OCI-LY7 (cell line): ENCODE data around the gene RAB20. TPM values are rescaled to one million over a fixed set of nuclear protein-coding genes. Genes with fewer than 3 reads are reported as not detected.

ENCODE experiments used
- BruUV-seq: library from RNA; stranded (reverse); fragments of 400-500 nt; replicated peaks from 2 replicates; lab custom pipeline; 2021; lab: Mats Ljungman, UMichigan
- CTCF ChIA-PET: fragments of 300-600 bp; sonication (Branson Sonifier 250); formaldehyde crosslinking; loops from one replicate; lab custom pipeline; 2022; ENCODE audit warnings: antibody characterized with exemption; ENCODE audit not compliant: unreplicated experiment; lab: Charles Lee
- POLR2A ChIA-PET: fragments of 300-600 bp; sonication (Branson Sonifier 250); formaldehyde crosslinking; loops from one replicate; lab custom pipeline; 2022; ENCODE audit warnings: antibody characterized with exemption; lab: Charles Lee
- DNase-seq: peaks from one replicate; pipeline ENCODE4 v3.0.0-alpha.2; 2015; ENCODE audit warnings: low spot score
- H2AFZ ChIP-seq: fragments of 200-600 bp; sonication (generic), shearing (Covaris generic); 2 replicates; pipeline ENCODE4 v1.6.1; 2014; ENCODE audit warnings: mild to moderate bottlenecking, antibody characterized with exemption, low read length, moderate library complexity
- H3K27ac ChIP-seq: fragments of 200-600 bp; sonication (generic); 2 replicates; pipeline ENCODE4 v1.5.1; 2014; ENCODE audit warnings: mixed run types, low read depth, mild to moderate bottlenecking, moderate library complexity, low read length, inconsistent platforms; ENCODE audit not compliant: poor library complexity, severe bottlenecking
- H3K36me3 ChIP-seq: fragments of 200-600 bp; sonication (generic); 2 replicates; pipeline ENCODE4 v1.6.1; 2014; ENCODE audit warnings: mild to moderate bottlenecking, antibody characterized with exemption, low read length, moderate library complexity, mixed read lengths; ENCODE audit not compliant: insufficient read depth
- H3K4me1 ChIP-seq: fragments of 200-600 bp; sonication (generic); 2 replicates; pipeline ENCODE4 v1.5.1; 2014; ENCODE audit warnings: mild to moderate bottlenecking, low read length; ENCODE audit not compliant: insufficient read depth, poor library complexity, severe bottlenecking
- H3K4me2 ChIP-seq: fragments of 200-600 bp; sonication (generic); 2 replicates; pipeline ENCODE4 v1.6.1; 2014; ENCODE audit warnings: mild to moderate bottlenecking, low read length
- H3K4me3 ChIP-seq: fragments of 200-600 bp; sonication (generic); 2 replicates; pipeline ENCODE4 v1.5.1; 2014; ENCODE audit warnings: mild to moderate bottlenecking, low read depth, low read length; ENCODE audit not compliant: poor library complexity, severe bottlenecking
- H3K79me2 ChIP-seq: fragments of 200-600 bp; sonication (generic); 2 replicates; pipeline ENCODE4 v1.6.1; 2016; ENCODE audit warnings: low read depth, mild to moderate bottlenecking, low read length, moderate library complexity, mixed read lengths; ENCODE audit not compliant: insufficient read depth
- H3K9me2 ChIP-seq: fragments of 200-600 bp; sonication (generic); 2 replicates; pipeline ENCODE4 v1.6.1; 2016; ENCODE audit warnings: mild to moderate bottlenecking, low read length, mixed read lengths; ENCODE audit not compliant: insufficient read depth
- H3K9me3 ChIP-seq: fragments of 200-600 bp; sonication (generic); 2 replicates; pipeline ENCODE4 v1.6.1; 2014; ENCODE audit warnings: mild to moderate bottlenecking, mixed run types, low read length, mixed read lengths
- H4K20me1 ChIP-seq: fragments of 200-600 bp; sonication (generic); 2 replicates; pipeline ENCODE4 v1.6.1; 2014; ENCODE audit warnings: mild to moderate bottlenecking, antibody characterized with exemption, low read length, moderate library complexity, mixed read lengths; ENCODE audit not compliant: insufficient read depth
- CTCF ChIP-seq: fragments of 200-600 bp; sonication (generic); conservative IDR thresholded peaks from 2 replicates; pipeline ENCODE4 v1.5.1; 2014; ENCODE audit warnings: mild to moderate bottlenecking, antibody characterized with exemption, low read length, moderate library complexity, mixed read lengths
- EZH2phosphoT487 ChIP-seq: fragments of 200-600 bp; sonication (generic); IDR thresholded peaks from 2 replicates; pipeline ENCODE4 v1.6.1; 2018; ENCODE audit warnings: low read depth, borderline replicate concordance, mild to moderate bottlenecking, mixed run types, antibody characterized with exemption, low read length, moderate library complexity, mixed read lengths
- intact Hi-C: fragments of 100-400 bp; cut with micrococcal nuclease; formaldehyde crosslinking; loops from one replicate; pipeline ENCODE4 v1.10.0; 2022; ENCODE audit not compliant: unreplicated experiment
- total RNA-seq, 2 experiments: library from RNA; depleted of rRNA in 1 of 2; stranded (reverse); fragments of >200 nt in 1 of 2; shearing (Covaris generic) in 1 of 2; gene quantifications; 2 replicates each; pipeline ENCODE4 v1.2.3, GENCODE V29; 2014 to 2022

RAB20 gene
- total RNA-seq, 2 experiments from 2014 or later = not detected

GRCh38 chr13:110506396-110506795, 55.1 kb downstream of the RAB20 start:
- Histone ChIP-seq H3K79me2 (no peaks in the 10 kb centered on the region), H2AFZ (no peak overlapping the region), H3K36me3 (no peaks in the 10 kb centered on the region), H3K4me1 (no peaks in the 10 kb centered on the region), H3K9me2 (no peaks in the 10 kb centered on the region), H3K27ac (no peak overlapping the region), H3K4me2 (no peak overlapping the region), H3K9me3 (no peaks in the 10 kb centered on the region), H3K4me3 (no peak overlapping the region), H4K20me1 (no peaks in the 10 kb centered on the region)
- CTCF ChIA-PET = no interaction called here
- TF ChIP-seq CTCF (no peak), EZH2phosphoT487 (no peak)
- no TSS peak for BruUV-seq
- DNase-seq = no peak
- intact Hi-C loops = no loop called here
- POLR2A ChIA-PET = no interaction called here

DNA sequence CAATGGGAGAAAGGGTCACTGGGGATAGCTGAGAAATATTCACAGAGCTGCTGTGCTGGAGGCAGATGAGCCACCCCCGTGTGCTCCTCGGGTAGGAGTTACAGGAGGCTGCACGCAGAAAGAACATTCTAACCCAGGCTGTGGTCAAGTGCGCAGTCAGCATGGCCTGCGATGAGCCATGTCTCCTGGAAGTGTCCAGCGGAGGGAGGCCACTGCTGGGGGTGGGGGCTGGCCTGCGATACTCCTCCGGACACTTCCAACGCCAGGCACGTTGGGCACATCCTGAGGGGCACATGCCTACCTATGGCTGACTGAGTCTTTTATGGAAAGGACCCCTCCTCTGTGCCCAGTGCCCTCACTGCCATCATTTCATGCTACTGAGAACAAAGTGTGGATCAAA, 55.9 kb downstream of the RAB20 start:
- Histone ChIP-seq H3K9me3 (no peaks in the 10 kb centered on the region), H3K36me3 (no peaks in the 10 kb centered on the region), H3K4me2 (no peak overlapping the region), H3K9me2 (no peaks in the 10 kb centered on the region), H4K20me1 (no peaks in the 10 kb centered on the region), H3K27ac (no peak overlapping the region), H2AFZ (no peak overlapping the region), H3K4me3 (no peak overlapping the region), H3K4me1 (no peaks in the 10 kb centered on the region), H3K79me2 (no peaks in the 10 kb centered on the region)
- TF ChIP-seq EZH2phosphoT487 (no peak), CTCF (no peak)
- POLR2A ChIA-PET = no interaction called here
- CTCF ChIA-PET = no interaction called here
- intact Hi-C loops = no loop called here
- DNase-seq = no peak
- no TSS peak for BruUV-seq

DNA sequence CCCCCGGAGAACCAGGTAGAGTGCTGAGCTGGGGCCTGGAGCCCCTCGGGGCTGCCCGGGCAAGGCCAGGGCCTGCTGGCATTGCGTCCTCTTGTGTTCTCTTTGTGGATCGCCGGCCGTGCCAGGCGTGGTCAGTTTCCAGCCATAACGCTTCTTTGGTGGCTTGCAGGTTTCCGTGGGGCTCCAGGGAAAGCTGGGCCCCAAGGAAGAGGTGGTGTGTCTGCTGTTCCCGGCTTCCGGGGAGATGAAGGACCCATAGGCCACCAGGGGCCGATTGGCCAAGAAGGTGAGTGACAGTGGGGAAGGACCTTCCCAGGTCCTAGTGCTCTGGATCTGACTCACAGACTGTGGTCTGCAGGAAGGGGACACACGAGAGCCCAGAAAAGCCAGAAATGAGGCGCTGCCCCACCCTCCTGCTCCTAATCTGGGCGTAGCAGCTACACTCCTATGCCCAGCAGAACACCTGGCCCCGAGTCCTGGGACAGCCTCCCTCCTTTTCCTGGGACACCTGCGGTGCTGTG, 57.5 kb downstream of the RAB20 start:
- Histone ChIP-seq H3K4me3 (no peak overlapping the region), H3K27ac (no peak overlapping the region), H3K9me3 (no peaks in the 10 kb centered on the region), H4K20me1 (no peaks in the 10 kb centered on the region), H3K9me2 (no peaks in the 10 kb centered on the region), H3K36me3 (no peaks in the 10 kb centered on the region), H3K4me1 (no peaks in the 10 kb centered on the region), H3K79me2 (no peaks in the 10 kb centered on the region), H2AFZ (no peak overlapping the region), H3K4me2 (no peak overlapping the region)
- no peak for DNase-seq
- intact Hi-C loops = no loop called here
- ChIA-PET POLR2A (no interaction called here), CTCF (no interaction called here)
- TF ChIP-seq EZH2phosphoT487 (no peak), CTCF (no peak)
- BruUV-seq = no TSS peak
